Upper lobe of right lung (tissue), 1 donor: ENCODE results near the gene CLDN5. TPM values are rescaled to one million over a fixed set of nuclear protein-coding genes. Genes with fewer than 3 reads are reported as not detected.
A peak's percentile ranks its signal among the peaks of the same experiment; 100 is the strongest.

Experiments used
- ATAC-seq: fragments of 200-7000 bp; cut with Tn5 transposase; one replicate; pipeline ENCODE4 v1.9.1; 2020; ENCODE audit warnings: mild to moderate bottlenecking, moderate library complexity
- DNase-seq: peaks from one replicate; pipeline ENCODE4 v3.0.0-alpha.2; 2020
- H3K27ac ChIP-seq: fragments of 200-600 bp; one replicate; pipeline ENCODE4 v1.8.0; 2022
- H3K27me3 ChIP-seq: fragments of 200-600 bp; one replicate; pipeline ENCODE4 v1.8.0; 2022; ENCODE audit warnings: mild to moderate bottlenecking
- H3K36me3 ChIP-seq: fragments of 200-600 bp; one replicate; pipeline ENCODE4 v1.8.0; 2022
- H3K4me1 ChIP-seq: fragments of 200-600 bp; one replicate; pipeline ENCODE4 v1.8.0; 2022
- H3K4me3 ChIP-seq: fragments of 200-600 bp; one replicate; pipeline ENCODE4 v1.8.0; 2022; ENCODE audit warnings: mild to moderate bottlenecking
- H3K9me3 ChIP-seq: fragments of 200-600 bp; one replicate; pipeline ENCODE4 v1.8.0; 2022
- CTCF ChIP-seq: fragments of 200-600 bp; IDR thresholded peaks from one replicate; pipeline ENCODE4 v1.8.0; 2022; ENCODE audit warnings: antibody characterized with exemption
- intact Hi-C: fragments of 100-400 bp; cut with DNase I; formaldehyde crosslinking; loops from one replicate; pipeline ENCODE4 v1.11.0; 2022
- total RNA-seq: library from RNA; stranded (reverse); fragmentation: NEBNext Ultra II Directional; extraction: Animal tissue kit (Norgen Biotek cat#: 25700); gene quantifications from one replicate; pipeline ENCODE4 v1.2.1, GENCODE V29; 2021
- donor health status: DM: no; HTN: yes; CAD: no; lungs with severe emphysema.

CLDN5 gene
- total RNA-seq, 1 donor from 2014 or later = 274 TPM

- peaks cover 4% of the 10 kb centered on the region for H3K36me3 ChIP-seq
- no peak for DNase-seq
- H3K27ac ChIP-seq = peak overlapping the region; percentile 78
- H3K27me3 ChIP-seq = peaks cover 21% of the 10 kb centered on the region
- H3K9me3 ChIP-seq = no peaks in the 10 kb centered on the region
- no peak for TF ChIP-seq CTCF
- ATAC-seq = no peak
- intact Hi-C loops = loop anchor here (10.0 kb wide), 1 partner anchor 95 kb away; no protein-coding TSS in a partner anchor
- peak overlapping the region; percentile 49 for H3K4me3 ChIP-seq
- no peaks in the 10 kb centered on the region for H3K4me1 ChIP-seq
Measured at GRCh38 chr22:19520007-19520406, 4.2 kb downstream of the CLDN5 start.

GRCh38 chr22:19519041-19519926, 4.9 kb downstream of the CLDN5 start:
- Histone ChIP-seq H3K4me3 (peak overlapping the region; percentile 49), H3K27ac (no peak overlapping the region), H3K36me3 (peaks cover 4% of the 10 kb centered on the region), H3K4me1 (no peaks in the 10 kb centered on the region), H3K27me3 (peaks cover 14% of the 10 kb centered on the region), H3K9me3 (no peaks in the 10 kb centered on the region)
- TF ChIP-seq CTCF = no peak
- no peak for DNase-seq
- intact Hi-C loops = no loop called here
- ATAC-seq = no peak

GRCh38 chr22:19518635-19519034, 5.6 kb downstream of the CLDN5 start:
- H3K4me3 ChIP-seq = no peak overlapping the region
- H3K27ac ChIP-seq = no peak overlapping the region
- no peak for TF ChIP-seq CTCF
- H3K27me3 ChIP-seq = peaks cover 8% of the 10 kb centered on the region
- peaks cover 4% of the 10 kb centered on the region for H3K36me3 ChIP-seq
- H3K4me1 ChIP-seq = no peaks in the 10 kb centered on the region
- no peaks in the 10 kb centered on the region for H3K9me3 ChIP-seq
- no peak for ATAC-seq
- no peak for DNase-seq
- intact Hi-C loops = no loop called here

- Histone ChIP-seq H3K4me1 (no peaks in the 10 kb centered on the region), H3K9me3 (no peaks in the 10 kb centered on the region), H3K27ac (no peak overlapping the region), H3K27me3 (peaks cover 2% of the 10 kb centered on the region), H3K4me3 (no peak overlapping the region), H3K36me3 (peaks cover 4% of the 10 kb centered on the region)
- no peak for TF ChIP-seq CTCF
- ATAC-seq (no peak), DNase-seq (no peak)
- intact Hi-C loops = no loop called here
Measured at GRCh38 chr22:19517919-19518611, 6.1 kb downstream of the CLDN5 start.

GRCh38 chr22:19517171-19517500, 7.1 kb downstream of the CLDN5 start:
- no peaks in the 10 kb centered on the region for H3K27me3 ChIP-seq
- H3K27ac ChIP-seq = no peak overlapping the region
- no peaks in the 10 kb centered on the region for H3K4me1 ChIP-seq
- intact Hi-C loops = no loop called here
- ATAC-seq (no peak), DNase-seq (no peak)
- peaks cover 4% of the 10 kb centered on the region for H3K36me3 ChIP-seq
- no peak for TF ChIP-seq CTCF
- no peak overlapping the region for H3K4me3 ChIP-seq
- no peaks in the 10 kb centered on the region for H3K9me3 ChIP-seq
